Upper lobe of left lung (tissue), 6 donors: ENCODE results near the gene OR6B1. TPM values are rescaled to one million over a fixed set of nuclear protein-coding genes. Genes with fewer than 3 reads are reported as not detected.
A peak's percentile ranks its signal among the peaks of the same experiment; 100 is the strongest.

ENCODE experiments used
- ATAC-seq, 2 donors: fragments of 200-7000 bp; cut with Tn5 transposase; one replicate each; pipeline ENCODE4 v1.9.1; 2022; ENCODE audit warnings: mild to moderate bottlenecking in 2 of 2, moderate library complexity in 2 of 2; ENCODE audit not compliant: low FRiP score in 2 of 2
- DNase-seq, 2 donors: peaks; one replicate each; pipeline ENCODE4 v3.0.0-alpha.2; 2019 to 2020
- H3K27ac ChIP-seq, 4 donors: fragments of 200-600 bp; sonication (generic); one replicate each; pipeline ENCODE4 v1.5.1; 2016 to 2019
- H3K27me3 ChIP-seq, 4 donors: fragments of 200-600 bp; sonication (generic); one replicate each; pipeline ENCODE4 v1.5.1; 2017 to 2019
- H3K36me3 ChIP-seq, 4 donors: fragments of 200-600 bp; sonication (generic); one replicate each; pipeline ENCODE4 v1.5.1; 2016 to 2019
- H3K4me1 ChIP-seq, 4 donors: fragments of 200-600 bp; sonication (generic); one replicate each; pipeline ENCODE4 v1.5.1; 2018 to 2019
- H3K4me3 ChIP-seq, 4 donors: fragments of 200-600 bp; sonication (generic); one replicate each; pipeline ENCODE4 v1.5.1; 2017 to 2019; ENCODE audit warnings: mild to moderate bottlenecking in 2 of 4, moderate library complexity in 1 of 4
- H3K9me3 ChIP-seq, 4 donors: fragments of 200-600 bp; sonication (generic); one replicate each; pipeline ENCODE4 v1.5.1; 2018 to 2019
- EP300 ChIP-seq, 4 donors: sonication (generic); formaldehyde crosslinking; IDR thresholded peaks; one replicate each; pipeline ENCODE4 v1.5.1; 2017; ENCODE audit warnings: antibody characterized with exemption in 4 of 4, control low read depth in 2 of 4
- POLR2A ChIP-seq, 4 donors: fragments of 450-650 bp; IDR thresholded peaks; one replicate each; pipeline ENCODE4 v1.5.1; 2016 to 2017; ENCODE audit warnings: antibody characterized with exemption in 4 of 4, mild to moderate bottlenecking in 2 of 4
- POLR2AphosphoS5 ChIP-seq, 2 donors: sonication (generic); formaldehyde crosslinking; IDR thresholded peaks; one replicate each; pipeline ENCODE4 v1.5.1; 2017; ENCODE audit warnings: antibody characterized with exemption in 2 of 2
- WGBS, 2 donors: methylation state at CpG; one replicate each; pipeline ENCODE4 v1.1.5; 2017 to 2018; 5-methylcytosine and 5-hydroxymethylcytosine counted together
- total RNA-seq, 6 donors: library from RNA; depleted of rRNA in 4 of 6; stranded (reverse); fragments of >200 nt in 4 of 6; gene quantifications; one replicate each; pipeline versions ENCODE4 v1.1.0 to v1.2.1, GENCODE V29; 2016 to 2021
- TF ChIP-seq, protein P1 (sequence below), 6 experiments: fragments of 450-650 bp in 4 of 6; fragments of 200-600 bp in 2 of 6; sonication (generic) in 2 of 6; IDR thresholded peaks; one replicate each; pipeline ENCODE4 v1.5.1; 2016 to 2019; ENCODE audit warnings: antibody characterized with exemption in 6 of 6
- donor health status: DM: no; HTN: no; CAD: no; lungs with moderate emphysema.
- donor health status: DM: no; HTN: yes; CAD: no; lungs with severe emphysema.

OR6B1 gene
- total RNA-seq, 6 donors from 2014 or later = not detected

DNA sequence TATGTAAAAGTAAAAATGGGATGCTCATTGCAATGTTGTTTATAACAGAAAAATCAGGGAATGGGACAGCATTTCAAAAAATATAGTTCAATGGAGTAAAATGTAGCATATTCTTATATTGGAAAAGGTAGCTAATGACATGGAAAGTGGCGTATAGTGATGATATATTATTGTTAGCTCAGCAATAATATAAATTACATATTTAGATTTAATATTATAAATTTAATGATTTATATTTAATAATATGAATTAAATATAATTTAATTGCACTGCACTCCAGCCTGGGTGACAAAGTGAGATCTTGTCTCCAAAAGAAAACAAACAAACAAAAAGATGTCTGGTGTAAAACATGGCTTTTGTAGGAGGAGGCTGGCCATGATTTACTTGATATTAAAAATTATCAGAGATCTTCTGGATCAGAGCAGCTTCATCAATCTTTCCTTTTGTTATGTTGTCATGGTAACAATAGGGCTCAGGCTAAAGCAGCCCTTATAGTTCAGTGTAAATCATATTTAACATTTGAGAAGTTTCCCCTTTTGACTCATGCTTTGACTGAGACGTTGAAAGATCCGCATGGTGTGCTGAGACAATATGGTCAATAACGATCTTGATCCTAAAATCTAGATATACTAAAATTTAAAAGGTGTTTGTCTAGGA is 23.2 kb downstream of the OR6B1 start:
- no peak overlapping the region for H3K4me3 ChIP-seq
- WGBS, 2 donors = 84 to 87% methylated on average over 4 of the region's 4 CpGs
- H3K4me1 ChIP-seq = peaks cover 0 to 2% (median 0%) of the 10 kb centered on the region in 4 donors
- no peaks in the 10 kb centered on the region for H3K9me3 ChIP-seq
- DNase-seq (no peak), ATAC-seq (no peak)
- no peaks in the 10 kb centered on the region for H3K36me3 ChIP-seq
- H3K27ac ChIP-seq = no peak overlapping the region
- TF ChIP-seq POLR2AphosphoS5 (IDR thresholded peaks at IDR 0.05) = no peak
- TF ChIP-seq EP300 (IDR thresholded peaks at IDR 0.05) = no peak
- no peak for TF ChIP-seq POLR2A (IDR thresholded peaks at IDR 0.05)
- TF ChIP-seq, protein P1, sequence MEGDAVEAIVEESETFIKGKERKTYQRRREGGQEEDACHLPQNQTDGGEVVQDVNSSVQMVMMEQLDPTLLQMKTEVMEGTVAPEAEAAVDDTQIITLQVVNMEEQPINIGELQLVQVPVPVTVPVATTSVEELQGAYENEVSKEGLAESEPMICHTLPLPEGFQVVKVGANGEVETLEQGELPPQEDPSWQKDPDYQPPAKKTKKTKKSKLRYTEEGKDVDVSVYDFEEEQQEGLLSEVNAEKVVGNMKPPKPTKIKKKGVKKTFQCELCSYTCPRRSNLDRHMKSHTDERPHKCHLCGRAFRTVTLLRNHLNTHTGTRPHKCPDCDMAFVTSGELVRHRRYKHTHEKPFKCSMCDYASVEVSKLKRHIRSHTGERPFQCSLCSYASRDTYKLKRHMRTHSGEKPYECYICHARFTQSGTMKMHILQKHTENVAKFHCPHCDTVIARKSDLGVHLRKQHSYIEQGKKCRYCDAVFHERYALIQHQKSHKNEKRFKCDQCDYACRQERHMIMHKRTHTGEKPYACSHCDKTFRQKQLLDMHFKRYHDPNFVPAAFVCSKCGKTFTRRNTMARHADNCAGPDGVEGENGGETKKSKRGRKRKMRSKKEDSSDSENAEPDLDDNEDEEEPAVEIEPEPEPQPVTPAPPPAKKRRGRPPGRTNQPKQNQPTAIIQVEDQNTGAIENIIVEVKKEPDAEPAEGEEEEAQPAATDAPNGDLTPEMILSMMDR (IDR thresholded peaks at IDR 0.05) = no peak
- H3K27me3 ChIP-seq = no peaks in the 10 kb centered on the region

DNA sequence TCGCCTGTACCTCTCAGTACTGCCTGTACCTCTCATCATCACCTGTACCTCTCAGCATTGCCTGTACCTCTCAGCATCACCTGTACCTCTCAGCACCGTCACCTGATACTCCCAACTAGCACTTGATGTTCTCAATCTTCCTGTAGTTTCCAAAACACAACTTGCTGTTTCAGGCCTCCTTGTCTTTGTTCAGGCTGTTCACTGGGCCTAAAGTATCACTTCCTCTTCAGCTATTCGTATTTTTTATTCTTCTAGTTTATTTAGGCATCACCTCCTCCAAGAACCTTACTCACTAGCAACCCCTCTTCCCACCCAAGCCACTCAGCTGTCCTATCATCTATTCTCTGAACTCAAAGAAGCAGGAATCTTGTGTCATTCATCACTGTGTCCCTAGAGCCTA is 24.1 kb downstream of the OR6B1 start:
- H3K27me3 ChIP-seq = no peaks in the 10 kb centered on the region
- DNase-seq (no peak), ATAC-seq (no peak)
- no peak overlapping the region for H3K27ac ChIP-seq
- H3K4me3 ChIP-seq = no peak overlapping the region
- WGBS, 2 donors = 66 to 72% methylated on average over 3 of the region's 3 CpGs
- H3K4me1 ChIP-seq = peaks cover 0 to 2% (median 0%) of the 10 kb centered on the region in 4 donors
- TF ChIP-seq, protein P1 (IDR thresholded peaks at IDR 0.05) = no peak
- TF ChIP-seq EP300 (IDR thresholded peaks at IDR 0.05) (no peak), POLR2AphosphoS5 (IDR thresholded peaks at IDR 0.05) (no peak), POLR2A (IDR thresholded peaks at IDR 0.05) (no peak)
- H3K36me3 ChIP-seq = no peaks in the 10 kb centered on the region
- H3K9me3 ChIP-seq = no peaks in the 10 kb centered on the region

DNA sequence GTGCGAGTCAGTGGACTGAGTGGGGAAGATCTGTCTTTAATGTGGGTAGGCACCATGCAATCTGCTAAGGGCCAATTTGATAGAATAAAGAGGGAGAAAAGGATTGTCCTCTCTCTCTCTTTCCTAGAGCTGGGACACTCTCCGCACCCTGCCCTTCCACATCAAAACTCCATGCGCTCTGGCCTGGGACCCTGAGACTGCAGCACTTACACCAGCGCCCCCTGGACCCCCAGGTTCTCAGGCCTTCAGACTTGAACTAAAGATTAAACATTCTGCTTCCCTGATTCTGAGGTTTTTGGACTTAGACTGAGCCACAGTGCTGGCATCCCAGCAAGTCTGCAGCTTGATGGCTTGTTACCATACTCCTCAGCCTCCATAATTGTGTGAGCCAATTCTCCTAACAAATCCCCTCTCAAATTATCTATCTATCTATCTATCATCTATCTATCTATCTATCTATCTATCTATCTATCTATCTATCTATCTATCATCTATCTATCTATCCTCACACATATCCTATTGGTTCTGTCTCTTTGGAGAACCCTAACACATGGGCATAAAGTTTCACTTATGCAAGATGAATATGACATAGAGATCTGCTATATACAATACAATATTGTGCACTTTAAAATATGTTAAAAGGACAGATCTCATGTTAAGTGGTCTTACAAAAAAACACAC is 26.2 kb downstream of the OR6B1 start:
- 50 to 53% methylated on average over 4 of the region's 4 CpGs for WGBS, 2 donors
- no peaks in the 10 kb centered on the region for H3K27me3 ChIP-seq
- TF ChIP-seq, protein P1 (IDR thresholded peaks at IDR 0.05) = no peak
- TF ChIP-seq POLR2A (IDR thresholded peaks at IDR 0.05) (no peak), EP300 (IDR thresholded peaks at IDR 0.05) (no peak), POLR2AphosphoS5 (IDR thresholded peaks at IDR 0.05) (no peak)
- DNase-seq = no peak
- no peaks in the 10 kb centered on the region for H3K4me1 ChIP-seq
- no peak overlapping the region for H3K27ac ChIP-seq
- no peaks in the 10 kb centered on the region for H3K36me3 ChIP-seq
- H3K4me3 ChIP-seq = no peak overlapping the region
- H3K9me3 ChIP-seq = no peaks in the 10 kb centered on the region
- peak in 1 of 2 donors; percentile 29 for ATAC-seq

DNA sequence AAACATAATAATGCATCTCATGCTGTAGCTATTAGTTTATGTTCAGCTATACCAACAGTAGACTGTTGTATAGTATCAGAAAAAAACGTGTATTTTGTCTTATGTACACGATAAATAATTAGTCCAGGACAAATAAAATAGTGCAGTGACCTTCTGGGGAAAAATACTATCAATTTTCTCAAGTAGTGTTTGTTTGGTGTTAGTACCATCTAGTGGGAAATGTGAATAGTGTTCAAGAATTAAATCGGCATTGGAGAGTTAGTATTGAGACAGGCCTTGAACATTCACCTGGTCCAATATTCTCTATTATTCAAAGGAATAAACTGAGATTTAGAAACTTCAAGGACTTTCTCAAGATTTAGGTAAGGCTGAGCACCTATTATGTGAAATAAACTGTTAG is 26.9 kb downstream of the OR6B1 start:
- Histone ChIP-seq H3K27ac (no peak overlapping the region), H3K4me3 (no peak overlapping the region), H3K36me3 (no peaks in the 10 kb centered on the region), H3K27me3 (no peaks in the 10 kb centered on the region), H3K9me3 (no peaks in the 10 kb centered on the region), H3K4me1 (no peaks in the 10 kb centered on the region)
- DNase-seq (no peak), ATAC-seq (peak in 1 of 2 donors; percentile 43)
- WGBS, 2 donors = 16 to 17% methylated on average over 3 of the region's 3 CpGs
- TF ChIP-seq POLR2A (IDR thresholded peaks at IDR 0.05) = no peak
- TF ChIP-seq, protein P1 (IDR thresholded peaks at IDR 0.05) = peak in 2 of 6 experiments; percentile 11 to 20
